ENCODE data around the gene CHRNB4.

The CHRNB4 gene

GRCh38 chr15:78605201-78605600 is 35.8 kb downstream of the CHRNB4 start:
- H3K27me3 ChIP-seq (ENCODE audit: insufficient read depth, poor library complexity, severe bottlenecking) = no peaks in the 10 kb centered on the region
- no peak overlapping the region for H3K27ac ChIP-seq (replicated peaks)
- H3K4me3 ChIP-seq (replicated peaks; ENCODE audit: insufficient read depth, low read length) = no peak overlapping the region
- TF ChIP-seq, protein P1, sequence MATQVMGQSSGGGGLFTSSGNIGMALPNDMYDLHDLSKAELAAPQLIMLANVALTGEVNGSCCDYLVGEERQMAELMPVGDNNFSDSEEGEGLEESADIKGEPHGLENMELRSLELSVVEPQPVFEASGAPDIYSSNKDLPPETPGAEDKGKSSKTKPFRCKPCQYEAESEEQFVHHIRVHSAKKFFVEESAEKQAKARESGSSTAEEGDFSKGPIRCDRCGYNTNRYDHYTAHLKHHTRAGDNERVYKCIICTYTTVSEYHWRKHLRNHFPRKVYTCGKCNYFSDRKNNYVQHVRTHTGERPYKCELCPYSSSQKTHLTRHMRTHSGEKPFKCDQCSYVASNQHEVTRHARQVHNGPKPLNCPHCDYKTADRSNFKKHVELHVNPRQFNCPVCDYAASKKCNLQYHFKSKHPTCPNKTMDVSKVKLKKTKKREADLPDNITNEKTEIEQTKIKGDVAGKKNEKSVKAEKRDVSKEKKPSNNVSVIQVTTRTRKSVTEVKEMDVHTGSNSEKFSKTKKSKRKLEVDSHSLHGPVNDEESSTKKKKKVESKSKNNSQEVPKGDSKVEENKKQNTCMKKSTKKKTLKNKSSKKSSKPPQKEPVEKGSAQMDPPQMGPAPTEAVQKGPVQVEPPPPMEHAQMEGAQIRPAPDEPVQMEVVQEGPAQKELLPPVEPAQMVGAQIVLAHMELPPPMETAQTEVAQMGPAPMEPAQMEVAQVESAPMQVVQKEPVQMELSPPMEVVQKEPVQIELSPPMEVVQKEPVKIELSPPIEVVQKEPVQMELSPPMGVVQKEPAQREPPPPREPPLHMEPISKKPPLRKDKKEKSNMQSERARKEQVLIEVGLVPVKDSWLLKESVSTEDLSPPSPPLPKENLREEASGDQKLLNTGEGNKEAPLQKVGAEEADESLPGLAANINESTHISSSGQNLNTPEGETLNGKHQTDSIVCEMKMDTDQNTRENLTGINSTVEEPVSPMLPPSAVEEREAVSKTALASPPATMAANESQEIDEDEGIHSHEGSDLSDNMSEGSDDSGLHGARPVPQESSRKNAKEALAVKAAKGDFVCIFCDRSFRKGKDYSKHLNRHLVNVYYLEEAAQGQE (IDR thresholded peaks at IDR 0.05; ENCODE audit: insufficient replicate concordance, low read depth) = no peak
- TF ChIP-seq SPI1 (IDR thresholded peaks at IDR 0.05; ENCODE audit: borderline replicate concordance, low read depth) = no peak
- no peak for TF ChIP-seq POLR2AphosphoS5 (IDR thresholded peaks at IDR 0.05; ENCODE audit: low read depth)
- no peak for TF ChIP-seq GABPA (IDR thresholded peaks at IDR 0.05; ENCODE audit: low read depth)
- TF ChIP-seq, protein P2, sequence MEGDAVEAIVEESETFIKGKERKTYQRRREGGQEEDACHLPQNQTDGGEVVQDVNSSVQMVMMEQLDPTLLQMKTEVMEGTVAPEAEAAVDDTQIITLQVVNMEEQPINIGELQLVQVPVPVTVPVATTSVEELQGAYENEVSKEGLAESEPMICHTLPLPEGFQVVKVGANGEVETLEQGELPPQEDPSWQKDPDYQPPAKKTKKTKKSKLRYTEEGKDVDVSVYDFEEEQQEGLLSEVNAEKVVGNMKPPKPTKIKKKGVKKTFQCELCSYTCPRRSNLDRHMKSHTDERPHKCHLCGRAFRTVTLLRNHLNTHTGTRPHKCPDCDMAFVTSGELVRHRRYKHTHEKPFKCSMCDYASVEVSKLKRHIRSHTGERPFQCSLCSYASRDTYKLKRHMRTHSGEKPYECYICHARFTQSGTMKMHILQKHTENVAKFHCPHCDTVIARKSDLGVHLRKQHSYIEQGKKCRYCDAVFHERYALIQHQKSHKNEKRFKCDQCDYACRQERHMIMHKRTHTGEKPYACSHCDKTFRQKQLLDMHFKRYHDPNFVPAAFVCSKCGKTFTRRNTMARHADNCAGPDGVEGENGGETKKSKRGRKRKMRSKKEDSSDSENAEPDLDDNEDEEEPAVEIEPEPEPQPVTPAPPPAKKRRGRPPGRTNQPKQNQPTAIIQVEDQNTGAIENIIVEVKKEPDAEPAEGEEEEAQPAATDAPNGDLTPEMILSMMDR (IDR thresholded peaks at IDR 0.05; ENCODE audit: insufficient read depth, low read length) = no peak
- DNase-seq (ENCODE audit: low read depth in 1 of 2, low spot score in 1 of 2) = no peak

- Histone ChIP-seq H3K27ac (replicated peaks) (no peak overlapping the region), H3K27me3 (ENCODE audit: insufficient read depth, poor library complexity, severe bottlenecking) (no peaks in the 10 kb centered on the region), H3K4me3 (replicated peaks; ENCODE audit: insufficient read depth, low read length) (no peak overlapping the region)
- DNase-seq (ENCODE audit: low read depth in 1 of 2, low spot score in 1 of 2) = no peak
- TF ChIP-seq POLR2AphosphoS5 (IDR thresholded peaks at IDR 0.05; ENCODE audit: low read depth) (no peak), GABPA (IDR thresholded peaks at IDR 0.05; ENCODE audit: low read depth) (no peak), SPI1 (IDR thresholded peaks at IDR 0.05; ENCODE audit: borderline replicate concordance, low read depth) (no peak)
- TF ChIP-seq, protein P2 (IDR thresholded peaks at IDR 0.05; ENCODE audit: insufficient read depth, low read length) = no peak
- TF ChIP-seq, protein P1 (IDR thresholded peaks at IDR 0.05; ENCODE audit: insufficient replicate concordance, low read depth) = no peak
Observed at GRCh38 chr15:78604420-78604819, 36.6 kb downstream of the CHRNB4 start.

DNA sequence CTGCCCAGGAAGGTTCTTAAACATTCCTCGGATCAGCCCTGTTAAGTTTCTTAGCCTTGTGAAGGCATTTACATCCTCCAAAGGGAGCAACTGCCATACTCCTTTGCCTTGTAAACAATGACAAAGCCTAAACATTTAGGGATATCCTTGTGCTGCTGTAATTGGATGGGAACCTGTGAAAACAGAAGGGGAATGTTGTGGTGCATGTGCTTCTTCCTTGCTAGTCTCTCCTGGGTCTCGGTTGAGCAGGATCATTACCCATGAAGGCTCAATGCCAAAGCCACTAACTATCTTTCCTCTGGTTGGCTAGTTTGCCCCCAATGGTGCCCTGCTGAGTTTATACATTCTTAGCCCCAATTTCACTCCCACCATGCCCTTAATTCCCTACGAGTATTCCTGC is 37.5 kb downstream of the CHRNB4 start:
- no peak overlapping the region for H3K27ac ChIP-seq (replicated peaks)
- no peaks in the 10 kb centered on the region for H3K27me3 ChIP-seq (ENCODE audit: insufficient read depth, poor library complexity, severe bottlenecking)
- no peak for DNase-seq (ENCODE audit: low read depth in 1 of 2, low spot score in 1 of 2)
- no peak for TF ChIP-seq POLR2AphosphoS5 (IDR thresholded peaks at IDR 0.05; ENCODE audit: low read depth)
- TF ChIP-seq GABPA (IDR thresholded peaks at IDR 0.05; ENCODE audit: low read depth) = no peak
- TF ChIP-seq, protein P1 (IDR thresholded peaks at IDR 0.05; ENCODE audit: insufficient replicate concordance, low read depth) = no peak
- no peak for TF ChIP-seq SPI1 (IDR thresholded peaks at IDR 0.05; ENCODE audit: borderline replicate concordance, low read depth)
- TF ChIP-seq, protein P2 (IDR thresholded peaks at IDR 0.05; ENCODE audit: insufficient read depth, low read length) = no peak
- no peak overlapping the region for H3K4me3 ChIP-seq (replicated peaks; ENCODE audit: insufficient read depth, low read length)
